Loucy (cell line): ENCODE measurements around the gene CRX.
"Not testable (repeated sequence)": the region's sequence is repeated elsewhere in the genome, so short reads cannot be mapped to it uniquely, and the experiment has no call there.

Experiments used
- H2AFZ ChIP-seq: fragments of 200-600 bp; sonication (generic); 2 replicates; pipeline ENCODE4 v1.6.0; 2016; ENCODE audit warnings: antibody characterized with exemption, mild to moderate bottlenecking, low read length, moderate library complexity
- H3F3A ChIP-seq: fragments of 200-600 bp; 2 replicates; pipeline ENCODE4 v1.6.0; 2016; ENCODE audit warnings: antibody characterized with exemption, low read depth, mild to moderate bottlenecking
- H3K27me3 ChIP-seq: fragments of 200-600 bp; sonication (generic); 2 replicates; pipeline ENCODE4 v1.6.1; 2014; ENCODE audit warnings: low read length, mild to moderate bottlenecking; ENCODE audit not compliant: insufficient read depth, poor library complexity, severe bottlenecking
- H3K36me3 ChIP-seq: fragments of 200-600 bp; sonication (generic); 2 replicates; pipeline ENCODE4 v1.6.1; 2016; ENCODE audit warnings: low read length; ENCODE audit not compliant: insufficient read depth
- H3K4me1 ChIP-seq: fragments of 200-600 bp; sonication (generic); 2 replicates; pipeline ENCODE4 v1.5.1; 2014; ENCODE audit warnings: low read length, mild to moderate bottlenecking; ENCODE audit not compliant: insufficient read depth, poor library complexity, severe bottlenecking
- H3K4me2 ChIP-seq: fragments of 200-600 bp; sonication (generic); 2 replicates; pipeline ENCODE4 v1.6.0; 2014; ENCODE audit warnings: antibody characterized with exemption, low read length, low read depth, mild to moderate bottlenecking; ENCODE audit not compliant: poor library complexity, severe bottlenecking
- H3K4me3 ChIP-seq: fragments of 200-600 bp; sonication (generic); 2 replicates; pipeline ENCODE4 v1.5.1; 2014; ENCODE audit warnings: low read length, mild to moderate bottlenecking, mixed read lengths; ENCODE audit not compliant: poor library complexity, severe bottlenecking
- H3K79me2 ChIP-seq: fragments of 200-600 bp; sonication (generic); 2 replicates; pipeline ENCODE4 v1.6.1; 2014; ENCODE audit warnings: low read length; ENCODE audit not compliant: insufficient read depth
- H3K9ac ChIP-seq: fragments of 200-600 bp; sonication (generic); 2 replicates; pipeline ENCODE4 v1.6.0; 2014; ENCODE audit warnings: mild to moderate bottlenecking, low read depth, low read length, moderate library complexity; ENCODE audit not compliant: poor library complexity, severe bottlenecking
- H3K9me2 ChIP-seq: fragments of 200-600 bp; sonication (generic); replicated peaks from 2 replicates; pipeline ENCODE4 v1.6.1; 2016; ENCODE audit warnings: low read depth, low read length, mixed read lengths
- H3K9me3 ChIP-seq: fragments of 200-600 bp; sonication (generic); 2 replicates; pipeline ENCODE4 v1.6.1; 2014; ENCODE audit warnings: mild to moderate bottlenecking, antibody characterized with exemption, low read length, low read depth; ENCODE audit not compliant: insufficient read depth
- H4K20me1 ChIP-seq: fragments of 200-600 bp; sonication (generic); 2 replicates; pipeline ENCODE4 v1.6.0; 2014; ENCODE audit warnings: antibody characterized with exemption, low read length, mild to moderate bottlenecking; ENCODE audit not compliant: insufficient read depth, poor library complexity, severe bottlenecking
- CTCF ChIP-seq: fragments of 200-600 bp; sonication (generic); conservative IDR thresholded peaks from 2 replicates; pipeline ENCODE4 v1.5.1; 2014; ENCODE audit warnings: mild to moderate bottlenecking, antibody characterized with exemption, low read length
- EZH2phosphoT487 ChIP-seq: fragments of 200-600 bp; IDR thresholded peaks from 2 replicates; pipeline ENCODE4 v1.6.1; 2018; ENCODE audit warnings: antibody characterized with exemption, mild to moderate bottlenecking, moderate library complexity, borderline replicate concordance

Gene CRX

GRCh38 chr19:47848823-47849473 lies 27.2 kb downstream of the CRX start:
- H3K79me2 ChIP-seq: no peaks in the 10 kb centered on the region
- TF ChIP-seq EZH2phosphoT487: no peak
- TF ChIP-seq CTCF: no peak
- H3K9me2 ChIP-seq: no peaks in the 10 kb centered on the region
- H4K20me1 ChIP-seq: no peaks in the 10 kb centered on the region
- H3K4me1 ChIP-seq: no peaks in the 10 kb centered on the region
- no peak overlapping the region for H3K4me2 ChIP-seq
- no peak overlapping the region for H3K9ac ChIP-seq
- H3K36me3 ChIP-seq: no peaks in the 10 kb centered on the region
- H3F3A ChIP-seq: no peaks in the 10 kb centered on the region
- no peak overlapping the region for H3K4me3 ChIP-seq
- H3K27me3 ChIP-seq: no peaks in the 10 kb centered on the region
- H2AFZ ChIP-seq: no peak overlapping the region
- H3K9me3 ChIP-seq: no peaks in the 10 kb centered on the region

GRCh38 chr19:47853003-47853402 lies 31.3 kb downstream of the CRX start:
- Histone ChIP-seq H4K20me1 (no peaks in the 10 kb centered on the region), H3F3A (no peaks in the 10 kb centered on the region), H3K4me3 (no peak overlapping the region), H2AFZ (no peak overlapping the region), H3K4me1 (no peaks in the 10 kb centered on the region), H3K9me2 (no peaks in the 10 kb centered on the region), H3K36me3 (no peaks in the 10 kb centered on the region), H3K79me2 (no peaks in the 10 kb centered on the region), H3K9ac (no peak overlapping the region), H3K9me3 (no peaks in the 10 kb centered on the region), H3K27me3 (no peaks in the 10 kb centered on the region), H3K4me2 (no peak overlapping the region)
- no peak for TF ChIP-seq EZH2phosphoT487
- TF ChIP-seq CTCF: no peak

- H3K4me2 ChIP-seq: no peak overlapping the region
These were observed 32.7 kb downstream of the CRX start for GRCh38 chr19:47854459-47854858.

GRCh38 chr19:47858231-47858630 lies 36.5 kb downstream of the CRX start:
- not testable (repeated sequence) for H2AFZ ChIP-seq, H3K79me2 ChIP-seq, H4K20me1 ChIP-seq, H3K4me2 ChIP-seq, H3K9me2 ChIP-seq, H3K27me3 ChIP-seq, H3K9me3 ChIP-seq, H3K9ac ChIP-seq, H3K4me3 ChIP-seq, H3K4me1 ChIP-seq, H3K36me3 ChIP-seq, H3F3A ChIP-seq

More at GRCh38 chr19:47854459-47854858, 32.7 kb downstream of the CRX start:
- H3K27me3 ChIP-seq: no peaks in the 10 kb centered on the region
- H3K36me3 ChIP-seq: no peaks in the 10 kb centered on the region
- TF ChIP-seq CTCF (no peak), EZH2phosphoT487 (no peak)
- no peak overlapping the region for H3K9ac ChIP-seq
- no peak overlapping the region for H2AFZ ChIP-seq
- no peak overlapping the region for H3K4me3 ChIP-seq
- H3K9me3 ChIP-seq: no peaks in the 10 kb centered on the region
- no peaks in the 10 kb centered on the region for H3K4me1 ChIP-seq
- no peaks in the 10 kb centered on the region for H3F3A ChIP-seq
- no peaks in the 10 kb centered on the region for H4K20me1 ChIP-seq
- no peaks in the 10 kb centered on the region for H3K79me2 ChIP-seq
- H3K9me2 ChIP-seq: no peaks in the 10 kb centered on the region

- not testable (repeated sequence) for H3K79me2 ChIP-seq, H3K36me3 ChIP-seq, H3K9ac ChIP-seq, H3F3A ChIP-seq, H3K4me1 ChIP-seq, H3K4me2 ChIP-seq, H3K27me3 ChIP-seq, H3K9me2 ChIP-seq, H3K9me3 ChIP-seq, H4K20me1 ChIP-seq, H3K4me3 ChIP-seq, H2AFZ ChIP-seq
These were observed 37.0 kb downstream of the CRX start, which contains the start of gene TPRX2 for GRCh38 chr19:47858646-47859285. TSS of gene TPRX2 (plus strand) at chr19:47859235. CDS start at chr19:47859247, 12 bp downstream.
